PC-3 (cell line): ENCODE data around the gene NEAT1. TPM values are rescaled to one million over a fixed set of nuclear protein-coding genes. Genes with fewer than 3 reads are reported as not detected.

Source experiments
- ATAC-seq: fragments of 200-7000 bp; cut with Tn5 transposase; 2 replicates; pipeline ENCODE4 v1.9.1; 2020; ENCODE audit warnings: mild to moderate bottlenecking, moderate library complexity
- BruUV-seq: library from RNA; stranded (reverse); fragments of 400-500 nt; replicated peaks from 2 replicates; lab custom pipeline; 2021; lab: Mats Ljungman, UMichigan
- CTCF ChIA-PET: fragments of 300-600 bp; sonication (Branson Sonifier 250); formaldehyde crosslinking; loops from one replicate; lab custom pipeline; 2022; ENCODE audit warnings: antibody characterized with exemption; lab: Charles Lee
- POLR2A ChIA-PET: fragments of 300-600 bp; sonication (Branson Sonifier 250); formaldehyde crosslinking; loops from one replicate; lab custom pipeline; 2022; ENCODE audit warnings: antibody characterized with exemption; ENCODE audit not compliant: unreplicated experiment; lab: Charles Lee
- DNase-seq: peaks from one replicate; pipeline ENCODE4 v3.0.0-alpha.2; 2015
- H2AFZ ChIP-seq: fragments of 300-600 bp; sonication (generic); 2 replicates; pipeline ENCODE4 v1.6.0; 2016; ENCODE audit warnings: antibody characterized with exemption, low read length
- H3F3A ChIP-seq: fragments of 300-600 bp; sonication (generic); one replicate; pipeline ENCODE4 v1.6.0; 2017; ENCODE audit warnings: antibody characterized with exemption, low read length, control low read depth, mild to moderate bottlenecking; ENCODE audit not compliant: unreplicated experiment
- H3K27ac ChIP-seq: fragments of 300-600 bp; sonication (generic); 2 replicates; pipeline ENCODE4 v1.5.1; 2016; ENCODE audit warnings: mild to moderate bottlenecking, low read length
- H3K27me3 ChIP-seq: fragments of 300-600 bp; sonication (generic); 2 replicates; pipeline ENCODE4 v1.6.1; 2016; ENCODE audit warnings: low read length, mixed read lengths
- H3K36me3 ChIP-seq: fragments of 300-600 bp; sonication (generic); 2 replicates; pipeline ENCODE4 v1.6.1; 2016; ENCODE audit warnings: low read depth, mixed run types, low read length, mixed read lengths
- H3K4me1 ChIP-seq: fragments of 300-600 bp; sonication (generic); 2 replicates; pipeline ENCODE4 v1.5.1; 2016; ENCODE audit warnings: low read length; ENCODE audit not compliant: insufficient read depth
- H3K4me2 ChIP-seq: fragments of 300-600 bp; sonication (generic); 2 replicates; pipeline ENCODE4 v1.6.0; 2016; ENCODE audit warnings: low read length
- H3K4me3 ChIP-seq: fragments of 300-600 bp; sonication (generic); 2 replicates; pipeline ENCODE4 v1.5.1; 2016; ENCODE audit warnings: mild to moderate bottlenecking, low read length, mixed read lengths
- H3K79me2 ChIP-seq: fragments of 300-600 bp; sonication (generic); 2 replicates; pipeline ENCODE4 v1.6.1; 2017; ENCODE audit warnings: low read length, mixed read lengths
- H3K9ac ChIP-seq: fragments of 300-600 bp; sonication (generic); 2 replicates; pipeline ENCODE4 v1.6.0; 2016; ENCODE audit warnings: mild to moderate bottlenecking, low read length
- H3K9me2 ChIP-seq: fragments of 300-600 bp; sonication (generic); replicated peaks from 2 replicates; pipeline ENCODE4 v1.6.1; 2016; ENCODE audit warnings: mixed run types, low read length, mixed read lengths
- H3K9me3 ChIP-seq: fragments of 300-600 bp; sonication (generic); 2 replicates; pipeline ENCODE4 v1.6.1; 2016; ENCODE audit warnings: low read length, mixed read lengths
- H4K20me1 ChIP-seq: fragments of 300-600 bp; sonication (generic); 2 replicates; pipeline ENCODE4 v1.6.1; 2016; ENCODE audit warnings: low read length, mixed read lengths
- EZH2 ChIP-seq: fragments of 300-600 bp; sonication (generic); IDR thresholded peaks from one replicate; pipeline ENCODE4 v1.6.1; 2017; ENCODE audit warnings: antibody characterized with exemption, mild to moderate bottlenecking, low read length; ENCODE audit not compliant: unreplicated experiment
- EZH2phosphoT487 ChIP-seq: fragments of 300-600 bp; sonication (generic); IDR thresholded peaks from 2 replicates; pipeline ENCODE4 v1.6.1; 2018; ENCODE audit warnings: mild to moderate bottlenecking, antibody characterized with exemption, low read length, borderline replicate concordance
- intact Hi-C: fragments of 100-400 bp; cut with micrococcal nuclease; formaldehyde crosslinking; loops from 2 replicates; pipeline ENCODE4 v1.9.0; 2023
- total RNA-seq: library from RNA; depleted of rRNA; stranded (reverse); fragments of >200 nt; gene quantifications from 2 replicates; pipeline ENCODE4 v1.2.3, GENCODE V29; 2014
- TF ChIP-seq, protein P1 (sequence below): fragments of 300-600 bp; sonication (generic); conservative IDR thresholded peaks from 2 replicates; pipeline ENCODE4 v1.5.1; 2017; ENCODE audit warnings: antibody characterized with exemption, low read depth, mild to moderate bottlenecking, low read length

NEAT1 gene
- total RNA-seq, 1 experiment from 2014 or later, result 47.9 TPM

DNA sequence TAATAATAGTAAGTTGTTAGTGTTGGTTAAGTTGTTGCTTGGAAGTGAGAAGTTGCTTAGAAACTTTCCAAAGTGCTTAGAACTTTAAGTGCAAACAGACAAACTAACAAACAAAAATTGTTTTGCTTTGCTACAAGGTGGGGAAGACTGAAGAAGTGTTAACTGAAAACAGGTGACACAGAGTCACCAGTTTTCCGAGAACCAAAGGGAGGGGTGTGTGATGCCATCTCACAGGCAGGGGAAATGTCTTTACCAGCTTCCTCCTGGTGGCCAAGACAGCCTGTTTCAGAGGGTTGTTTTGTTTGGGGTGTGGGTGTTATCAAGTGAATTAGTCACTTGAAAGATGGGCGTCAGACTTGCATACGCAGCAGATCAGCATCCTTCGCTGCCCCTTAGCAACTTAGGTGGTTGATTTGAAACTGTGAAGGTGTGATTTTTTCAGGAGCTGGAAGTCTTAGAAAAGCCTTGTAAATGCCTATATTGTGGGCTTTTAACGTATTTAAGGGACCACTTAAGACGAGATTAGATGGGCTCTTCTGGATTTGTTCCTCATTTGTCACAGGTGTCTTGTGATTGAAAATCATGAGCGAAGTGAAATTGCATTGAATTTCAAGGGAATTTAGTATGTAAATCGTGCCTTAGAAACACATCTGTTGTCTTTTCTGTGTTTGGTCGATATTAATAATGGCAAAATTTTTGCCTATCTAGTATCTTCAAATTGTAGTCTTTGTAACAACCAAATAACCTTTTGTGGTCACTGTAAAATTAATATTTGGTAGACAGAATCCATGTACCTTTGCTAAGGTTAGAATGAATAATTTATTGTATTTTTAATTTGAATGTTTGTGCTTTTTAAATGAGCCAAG is 2.7 kb downstream of the NEAT1 start:
- H3K9ac ChIP-seq, result peak overlapping the region; percentile 97
- peaks cover 37% of the 10 kb centered on the region for H3K36me3 ChIP-seq
- ATAC-seq (no peak), DNase-seq (peak; percentile 77)
- H3K9me2 ChIP-seq, result no peaks in the 10 kb centered on the region
- H4K20me1 ChIP-seq, result peaks cover 72% of the 10 kb centered on the region
- no peaks in the 10 kb centered on the region for H3K27me3 ChIP-seq
- ChIA-PET POLR2A (interaction anchor here (1.0 kb wide), 1 partner anchor 74 kb away, joined by 4 read pairs; the partner anchor contains the start of gene MALAT1), CTCF (no interaction called here)
- intact Hi-C loops, result no loop called here
- H2AFZ ChIP-seq, result no peak overlapping the region
- H3K79me2 ChIP-seq, result peaks cover 92% of the 10 kb centered on the region
- no peak for TF ChIP-seq EZH2phosphoT487
- TF ChIP-seq, protein P1, sequence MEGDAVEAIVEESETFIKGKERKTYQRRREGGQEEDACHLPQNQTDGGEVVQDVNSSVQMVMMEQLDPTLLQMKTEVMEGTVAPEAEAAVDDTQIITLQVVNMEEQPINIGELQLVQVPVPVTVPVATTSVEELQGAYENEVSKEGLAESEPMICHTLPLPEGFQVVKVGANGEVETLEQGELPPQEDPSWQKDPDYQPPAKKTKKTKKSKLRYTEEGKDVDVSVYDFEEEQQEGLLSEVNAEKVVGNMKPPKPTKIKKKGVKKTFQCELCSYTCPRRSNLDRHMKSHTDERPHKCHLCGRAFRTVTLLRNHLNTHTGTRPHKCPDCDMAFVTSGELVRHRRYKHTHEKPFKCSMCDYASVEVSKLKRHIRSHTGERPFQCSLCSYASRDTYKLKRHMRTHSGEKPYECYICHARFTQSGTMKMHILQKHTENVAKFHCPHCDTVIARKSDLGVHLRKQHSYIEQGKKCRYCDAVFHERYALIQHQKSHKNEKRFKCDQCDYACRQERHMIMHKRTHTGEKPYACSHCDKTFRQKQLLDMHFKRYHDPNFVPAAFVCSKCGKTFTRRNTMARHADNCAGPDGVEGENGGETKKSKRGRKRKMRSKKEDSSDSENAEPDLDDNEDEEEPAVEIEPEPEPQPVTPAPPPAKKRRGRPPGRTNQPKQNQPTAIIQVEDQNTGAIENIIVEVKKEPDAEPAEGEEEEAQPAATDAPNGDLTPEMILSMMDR, result 0 out of 2 replicates have a peak, but pooled peaks have one; percentile 6
- peak overlapping the region; percentile 97 for H3K4me2 ChIP-seq
- H3K4me1 ChIP-seq, result peaks cover 37% of the 10 kb centered on the region
- H3F3A ChIP-seq, result peaks cover 73% of the 10 kb centered on the region
- H3K9me3 ChIP-seq, result no peaks in the 10 kb centered on the region
- H3K4me3 ChIP-seq, result peak overlapping the region; percentile 93
- peak overlapping the region; percentile 99 for H3K27ac ChIP-seq
- no TSS peak for BruUV-seq

DNA sequence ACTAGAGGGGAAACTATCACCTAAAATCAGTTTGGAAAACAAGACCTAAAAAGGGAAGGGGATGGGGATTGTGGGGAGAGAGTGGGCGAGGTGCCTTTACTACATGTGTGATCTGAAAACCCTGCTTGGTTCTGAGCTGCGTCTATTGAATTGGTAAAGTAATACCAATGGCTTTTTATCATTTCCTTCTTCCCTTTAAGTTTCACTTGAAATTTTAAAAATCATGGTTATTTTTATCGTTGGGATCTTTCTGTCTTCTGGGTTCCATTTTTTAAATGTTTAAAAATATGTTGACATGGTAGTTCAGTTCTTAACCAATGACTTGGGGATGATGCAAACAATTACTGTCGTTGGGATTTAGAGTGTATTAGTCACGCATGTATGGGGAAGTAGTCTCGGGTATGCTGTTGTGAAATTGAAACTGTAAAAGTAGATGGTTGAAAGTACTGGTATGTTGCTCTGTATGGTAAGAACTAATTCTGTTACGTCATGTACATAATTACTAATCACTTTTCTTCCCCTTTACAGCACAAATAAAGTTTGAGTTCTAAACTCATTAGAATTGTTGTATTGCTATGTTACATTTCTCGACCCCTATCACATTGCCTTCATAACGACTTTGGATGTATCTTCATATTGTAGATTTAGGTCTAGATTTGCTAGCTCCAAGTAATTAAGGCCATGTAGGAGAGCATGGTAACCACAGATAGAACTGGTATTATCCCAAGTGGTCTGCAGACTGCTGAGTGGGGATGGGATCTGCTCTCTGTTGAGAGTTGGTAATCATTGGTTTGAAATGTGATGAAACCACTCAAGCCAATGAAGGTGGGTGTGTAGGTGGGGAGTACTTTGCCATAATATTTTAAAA is 3.6 kb downstream of the NEAT1 start:
- Histone ChIP-seq H4K20me1 (peaks cover 79% of the 10 kb centered on the region), H3K9me2 (no peaks in the 10 kb centered on the region), H3K4me1 (peaks cover 30% of the 10 kb centered on the region), H3K4me2 (peak overlapping the region; percentile 97), H3K4me3 (peak overlapping the region; percentile 93), H3K27ac (peak overlapping the region; percentile 99), H3F3A (peaks cover 75% of the 10 kb centered on the region), H3K79me2 (peaks cover 96% of the 10 kb centered on the region), H3K27me3 (no peaks in the 10 kb centered on the region), H2AFZ (no peak overlapping the region), H3K9me3 (no peaks in the 10 kb centered on the region), H3K9ac (peak overlapping the region; percentile 97), H3K36me3 (peaks cover 37% of the 10 kb centered on the region)
- BruUV-seq, result no TSS peak
- DNase-seq (peak; percentile 89), ATAC-seq (no peak)
- ChIA-PET CTCF (no interaction called here), POLR2A (no interaction called here)
- TF ChIP-seq, protein P1, result no peak
- TF ChIP-seq EZH2 (no peak), EZH2phosphoT487 (no peak)
- intact Hi-C loops, result no loop called here
